PC-9 (cell line): ENCODE results near the gene SCRN2. TPM values are rescaled to one million over a fixed set of nuclear protein-coding genes. Genes with fewer than 3 reads are reported as not detected.

Experiments used
- BruUV-seq: library from RNA; stranded (reverse); fragments of 400-500 nt; replicated peaks from 2 replicates; lab custom pipeline; 2021; lab: Mats Ljungman, UMichigan
- CTCF ChIA-PET: fragments of 300-600 bp; sonication (Branson Sonifier 250); formaldehyde crosslinking; loops from one replicate; lab custom pipeline; 2022; ENCODE audit warnings: antibody characterized with exemption; lab: Charles Lee
- POLR2A ChIA-PET: fragments of 300-600 bp; sonication (Branson Sonifier 250); formaldehyde crosslinking; loops from one replicate; lab custom pipeline; 2022; ENCODE audit warnings: antibody characterized with exemption; ENCODE audit not compliant: unreplicated experiment; lab: Charles Lee
- DNase-seq, 2 experiments: peaks; one replicate each; pipeline versions ENCODE4 v3.0.0 to v3.0.0-alpha.2; 2015 to 2022; ENCODE audit warnings: mixed read lengths in 1 of 2
- H2AFZ ChIP-seq: fragments of 200-600 bp; sonication (generic); 2 replicates; pipeline ENCODE4 v1.8.1; 2017; ENCODE audit warnings: antibody characterized with exemption
- H3F3A ChIP-seq: fragments of 200-600 bp; sonication (generic); 2 replicates; pipeline ENCODE4 v1.8.1; 2017; ENCODE audit warnings: antibody characterized with exemption, mild to moderate bottlenecking, low read depth; ENCODE audit not compliant: insufficient read depth
- H3K27ac ChIP-seq: fragments of 200-600 bp; sonication (generic); 2 replicates; pipeline ENCODE4 v1.6.1; 2016; ENCODE audit warnings: mixed run types
- H3K27me3 ChIP-seq: fragments of 200-600 bp; sonication (generic); 2 replicates; pipeline ENCODE4 v1.6.1; 2016; ENCODE audit warnings: low read depth, mixed run types; ENCODE audit not compliant: insufficient read depth
- H3K36me3 ChIP-seq: fragments of 200-600 bp; sonication (generic); 2 replicates; pipeline ENCODE4 v1.6.1; 2016; ENCODE audit warnings: low read depth, mixed run types
- H3K4me1 ChIP-seq: fragments of 200-600 bp; sonication (generic); replicated peaks from 2 replicates; pipeline ENCODE4 v1.6.1; 2016; ENCODE audit warnings: mixed run types; ENCODE audit not compliant: insufficient read depth
- H3K4me2 ChIP-seq: fragments of 200-600 bp; sonication (generic); 2 replicates; pipeline ENCODE4 v1.6.1; 2017; ENCODE audit warnings: mixed run types
- H3K4me3 ChIP-seq: fragments of 200-600 bp; sonication (generic); 2 replicates; pipeline ENCODE4 v1.6.1; 2016; ENCODE audit warnings: mixed run types
- H3K79me2 ChIP-seq: fragments of 200-600 bp; sonication (generic); 2 replicates; pipeline ENCODE4 v1.6.1; 2017; ENCODE audit warnings: low read depth, mixed run types
- H3K9me2 ChIP-seq: fragments of 200-600 bp; sonication (generic); 2 replicates; pipeline ENCODE4 v1.8.1; 2017; ENCODE audit warnings: mild to moderate bottlenecking; ENCODE audit not compliant: insufficient read depth
- H3K9me3 ChIP-seq: fragments of 200-600 bp; sonication (generic); 2 replicates; pipeline ENCODE4 v1.8.1; 2016; ENCODE audit warnings: low read depth; ENCODE audit not compliant: insufficient read depth
- H4K20me1 ChIP-seq: fragments of 200-600 bp; sonication (generic); 2 replicates; pipeline ENCODE4 v1.8.1; 2017; ENCODE audit not compliant: insufficient read depth
- EZH2 ChIP-seq: fragments of 200-600 bp; sonication (generic); IDR thresholded peaks from 2 replicates; pipeline ENCODE4 v1.8.0; 2017; ENCODE audit warnings: antibody characterized with exemption, low read depth
- intact Hi-C: fragments of 100-400 bp; cut with micrococcal nuclease; formaldehyde crosslinking; loops from one replicate; pipeline ENCODE4 v1.10.0; 2022; ENCODE audit not compliant: unreplicated experiment
- total RNA-seq: library from RNA; stranded (reverse); gene quantifications from 2 replicates; pipeline ENCODE4 v1.2.3, GENCODE V29; 2021
- TF ChIP-seq, protein P1 (sequence below): fragments of 200-600 bp; sonication (generic); conservative IDR thresholded peaks from 2 replicates; pipeline ENCODE4 v1.6.1; 2017; ENCODE audit warnings: mixed run types, antibody characterized with exemption, mild to moderate bottlenecking, moderate library complexity

Gene SCRN2
- total RNA-seq, 1 experiment from 2014 or later, result 31.7 TPM

GRCh38 chr17:47888293-47888692 is 47.2 kb upstream of the SCRN2 start:
- no peak for TF ChIP-seq EZH2
- TF ChIP-seq, protein P1, sequence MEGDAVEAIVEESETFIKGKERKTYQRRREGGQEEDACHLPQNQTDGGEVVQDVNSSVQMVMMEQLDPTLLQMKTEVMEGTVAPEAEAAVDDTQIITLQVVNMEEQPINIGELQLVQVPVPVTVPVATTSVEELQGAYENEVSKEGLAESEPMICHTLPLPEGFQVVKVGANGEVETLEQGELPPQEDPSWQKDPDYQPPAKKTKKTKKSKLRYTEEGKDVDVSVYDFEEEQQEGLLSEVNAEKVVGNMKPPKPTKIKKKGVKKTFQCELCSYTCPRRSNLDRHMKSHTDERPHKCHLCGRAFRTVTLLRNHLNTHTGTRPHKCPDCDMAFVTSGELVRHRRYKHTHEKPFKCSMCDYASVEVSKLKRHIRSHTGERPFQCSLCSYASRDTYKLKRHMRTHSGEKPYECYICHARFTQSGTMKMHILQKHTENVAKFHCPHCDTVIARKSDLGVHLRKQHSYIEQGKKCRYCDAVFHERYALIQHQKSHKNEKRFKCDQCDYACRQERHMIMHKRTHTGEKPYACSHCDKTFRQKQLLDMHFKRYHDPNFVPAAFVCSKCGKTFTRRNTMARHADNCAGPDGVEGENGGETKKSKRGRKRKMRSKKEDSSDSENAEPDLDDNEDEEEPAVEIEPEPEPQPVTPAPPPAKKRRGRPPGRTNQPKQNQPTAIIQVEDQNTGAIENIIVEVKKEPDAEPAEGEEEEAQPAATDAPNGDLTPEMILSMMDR, result no peak
- POLR2A ChIA-PET, result no interaction called here

GRCh38 chr17:47884905-47885730 is 44.0 kb upstream of the SCRN2 start:
- H3K27me3 ChIP-seq, result no peaks in the 10 kb centered on the region
- H3F3A ChIP-seq, result peaks cover 65% of the 10 kb centered on the region
- BruUV-seq, result no TSS peak
- intact Hi-C loops, result loop anchor here (1.0 to 2.0 kb wide), 3 partner anchors 34 to 74 kb away; partner anchors contain the start of gene SP6
- no peak for TF ChIP-seq EZH2
- TF ChIP-seq, protein P1, result no peak; the same call in 1 of the 2 replicates
- DNase-seq, result peak; percentile 76 to 94
- H3K79me2 ChIP-seq, result no peaks in the 10 kb centered on the region
- H3K27ac ChIP-seq, result peak overlapping the region; percentile 91
- H3K4me3 ChIP-seq, result peak overlapping the region; percentile 50
- no peaks in the 10 kb centered on the region for H3K9me3 ChIP-seq
- peak overlapping the region; percentile 19; the same call in 1 of the 2 replicates for H2AFZ ChIP-seq
- ChIA-PET POLR2A (interaction anchor here (0.5 to 1.8 kb wide), 6 partner anchors 10 to 784 kb away, joined by 3 to 10 read pairs (median 4); partner anchors contain the start of genes SP2 and SP6), CTCF (interaction anchor here (1.0 to 1.1 kb wide), 4 partner anchors 41 to 86 kb away, joined by 3 to 10 read pairs (median 4); partner anchors contain the start of genes CDK5RAP3 and SCRN2)
- H3K36me3 ChIP-seq, result no peaks in the 10 kb centered on the region
- H3K9me2 ChIP-seq, result no peaks in the 10 kb centered on the region
- H3K4me1 ChIP-seq, result peaks cover 88% of the 10 kb centered on the region
- H3K4me2 ChIP-seq, result peak overlapping the region; percentile 89
- no peaks in the 10 kb centered on the region for H4K20me1 ChIP-seq

More at GRCh38 chr17:47888293-47888692, 47.2 kb upstream of the SCRN2 start:
- no TSS peak for BruUV-seq
- no peaks in the 10 kb centered on the region for H4K20me1 ChIP-seq
- intact Hi-C loops, result no loop called here
- H3K4me3 ChIP-seq, result no peak overlapping the region
- H3K9me2 ChIP-seq, result no peaks in the 10 kb centered on the region
- CTCF ChIA-PET, result interaction anchor here (0.6 to 2.7 kb wide), 2 partner anchors 44 to 52 kb away, joined by 3 to 20 read pairs; no protein-coding TSS in a partner anchor
- peaks cover 64% of the 10 kb centered on the region for H3K4me1 ChIP-seq
- peaks cover 44% of the 10 kb centered on the region for H3F3A ChIP-seq
- no peaks in the 10 kb centered on the region for H3K36me3 ChIP-seq
- no peak overlapping the region for H2AFZ ChIP-seq
- no peaks in the 10 kb centered on the region for H3K27me3 ChIP-seq
- H3K9me3 ChIP-seq, result no peaks in the 10 kb centered on the region
- H3K27ac ChIP-seq, result no peak overlapping the region
- no peaks in the 10 kb centered on the region for H3K79me2 ChIP-seq
- H3K4me2 ChIP-seq, result no peak overlapping the region
- DNase-seq, result no peak

- Histone ChIP-seq H2AFZ (no peak overlapping the region), H3K9me3 (no peaks in the 10 kb centered on the region), H3K9me2 (no peaks in the 10 kb centered on the region), H3K27me3 (no peaks in the 10 kb centered on the region), H3K36me3 (no peaks in the 10 kb centered on the region), H3K27ac (peak overlapping the region; percentile 91), H4K20me1 (no peaks in the 10 kb centered on the region), H3K4me3 (peak overlapping the region; percentile 50), H3K4me2 (peak overlapping the region; percentile 89), H3F3A (peaks cover 66% of the 10 kb centered on the region), H3K4me1 (peaks cover 87% of the 10 kb centered on the region), H3K79me2 (no peaks in the 10 kb centered on the region)
- CTCF ChIA-PET, result interaction anchor here (1.1 to 1.4 kb wide), 3 partner anchors 21 to 43 kb away, joined by 3 to 10 read pairs (median 4); partner anchors contain the start of gene SCRN2
- peak in 1 of 2 experiments; percentile 86 for DNase-seq
- no TSS peak for BruUV-seq
- POLR2A ChIA-PET, result interaction anchor here (0.5 to 1.8 kb wide), 8 partner anchors 11 to 117 kb away, joined by 3 to 10 read pairs (median 4); partner anchors contain the start of genes LRRC46, MRPL10 and SP2
- TF ChIP-seq, protein P1, result no peak
- TF ChIP-seq EZH2, result no peak
- intact Hi-C loops, result loop anchor here (1.0 to 2.0 kb wide), 2 partner anchors 41 to 74 kb away; no protein-coding TSS in a partner anchor
Observed at GRCh38 chr17:47884427-47884740, 43.3 kb upstream of the SCRN2 start.
